ENCODE measurements around the gene ART5.
"Not testable (repeated sequence)": the region's sequence is repeated elsewhere in the genome, so short reads cannot be mapped to it uniquely, and the experiment has no call there.

The ART5 gene

GRCh38 chr11:3652514-3652913 lies 10.7 kb upstream of the ART5 start:
- not testable (repeated sequence) for H3K4me1 ChIP-seq (ENCODE audit: control insufficient read depth, insufficient read depth, low read length); H3K9ac ChIP-seq (ENCODE audit: low read depth, low read length); H3K36me3 ChIP-seq (ENCODE audit: insufficient read depth, low read length); H3K4me2 ChIP-seq (ENCODE audit: low read length); H3K9me3 ChIP-seq (replicated peaks; ENCODE audit: low read length); H3K4me3 ChIP-seq (ENCODE audit: low read length)
- peaks cover 34% of the 10 kb centered on the region for H3K27me3 ChIP-seq (ENCODE audit: control insufficient read depth, insufficient read depth, low read length)

- not testable (repeated sequence) for H3K9ac ChIP-seq (ENCODE audit: low read depth, low read length); H3K4me1 ChIP-seq (ENCODE audit: control insufficient read depth, insufficient read depth, low read length); H3K9me3 ChIP-seq (replicated peaks; ENCODE audit: low read length); H3K36me3 ChIP-seq (ENCODE audit: insufficient read depth, low read length); H3K4me2 ChIP-seq (ENCODE audit: low read length); H3K4me3 ChIP-seq (ENCODE audit: low read length)
- peaks cover 41% of the 10 kb centered on the region for H3K27me3 ChIP-seq (ENCODE audit: control insufficient read depth, insufficient read depth, low read length)
These were observed 7.6 kb upstream of the ART5 start for GRCh38 chr11:3649374-3649773.

- H3K4me2 ChIP-seq (ENCODE audit: low read length); H3K36me3 ChIP-seq (ENCODE audit: insufficient read depth, low read length); H3K9me3 ChIP-seq (replicated peaks; ENCODE audit: low read length); H3K4me3 ChIP-seq (ENCODE audit: low read length); H3K9ac ChIP-seq (ENCODE audit: low read depth, low read length); H3K4me1 ChIP-seq (ENCODE audit: control insufficient read depth, insufficient read depth, low read length): not testable (repeated sequence)
- H3K27me3 ChIP-seq (ENCODE audit: control insufficient read depth, insufficient read depth, low read length): peaks cover 39% of the 10 kb centered on the region
These were observed 7.1 kb upstream of the ART5 start for GRCh38 chr11:3648843-3649242.

GRCh38 chr11:3645552-3645951 lies 3.8 kb upstream of the ART5 start:
- Histone ChIP-seq H3K36me3 (ENCODE audit: insufficient read depth, low read length) (no peaks in the 10 kb centered on the region), H3K9me3 (replicated peaks; ENCODE audit: low read length) (no peaks in the 10 kb centered on the region), H3K4me1 (ENCODE audit: control insufficient read depth, insufficient read depth, low read length) (no peaks in the 10 kb centered on the region), H3K9ac (ENCODE audit: low read depth, low read length) (no peak overlapping the region), H3K27me3 (ENCODE audit: control insufficient read depth, insufficient read depth, low read length) (peaks cover 58% of the 10 kb centered on the region), H3K4me2 (ENCODE audit: low read length) (no peak overlapping the region), H3K4me3 (ENCODE audit: low read length) (no peak overlapping the region)

DNA sequence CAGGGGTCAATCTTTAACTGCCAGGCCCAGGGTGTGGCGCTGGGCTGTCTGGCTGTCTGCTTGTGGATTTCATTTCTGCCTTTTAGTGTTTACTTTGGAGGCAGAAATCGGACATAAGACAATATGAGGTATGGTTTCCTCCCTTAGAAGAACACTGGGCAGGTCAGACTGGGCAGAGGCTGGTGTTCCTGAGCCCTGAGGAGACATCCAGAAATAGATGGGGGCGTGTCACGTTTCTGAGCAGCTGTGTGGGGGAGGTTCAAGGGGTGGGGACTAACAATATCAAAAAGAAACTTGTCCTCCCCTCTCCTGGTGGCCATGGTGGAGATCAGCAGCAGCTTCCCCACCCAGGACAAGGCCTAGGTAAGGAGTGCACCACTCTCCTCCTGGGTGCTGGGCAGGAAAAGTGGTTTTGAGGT lies 3.0 kb upstream of the ART5 start, which contains the start of gene ART1:
TSS of gene ART1 (plus strand) at position 312 of the 419 bp plus-strand sequence. CDS start 14,086 bp downstream, outside the sequence.
- Histone ChIP-seq H3K27me3 (ENCODE audit: control insufficient read depth, insufficient read depth, low read length) (peaks cover 58% of the 10 kb centered on the region), H3K4me1 (ENCODE audit: control insufficient read depth, insufficient read depth, low read length) (no peaks in the 10 kb centered on the region), H3K9ac (ENCODE audit: low read depth, low read length) (no peak within 1 kb of the TSS), H3K9me3 (replicated peaks; ENCODE audit: low read length) (no peaks in the 10 kb centered on the region), H3K4me3 (ENCODE audit: low read length) (no peak within 1 kb of the TSS), H3K36me3 (ENCODE audit: insufficient read depth, low read length) (no peaks in the 10 kb centered on the region), H3K4me2 (ENCODE audit: low read length) (no peak within 1 kb of the TSS)

GRCh38 chr11:3643102-3643546 lies 1.3 kb upstream of the ART5 start:
- Histone ChIP-seq H3K4me2 (ENCODE audit: low read length) (peak overlapping the region; percentile 95), H3K27me3 (ENCODE audit: control insufficient read depth, insufficient read depth, low read length) (peaks cover 51% of the 10 kb centered on the region)
- not testable (repeated sequence) for H3K9me3 ChIP-seq (replicated peaks; ENCODE audit: low read length); H3K9ac ChIP-seq (ENCODE audit: low read depth, low read length); H3K4me3 ChIP-seq (ENCODE audit: low read length); H3K4me1 ChIP-seq (ENCODE audit: control insufficient read depth, insufficient read depth, low read length); H3K36me3 ChIP-seq (ENCODE audit: insufficient read depth, low read length)

GRCh38 chr11:3642071-3642951 lies 519 bp upstream of the ART5 start:
- H3K4me3 ChIP-seq (ENCODE audit: low read length): peak overlapping the region; percentile 63
- H3K27me3 ChIP-seq (ENCODE audit: control insufficient read depth, insufficient read depth, low read length): peaks cover 52% of the 10 kb centered on the region
- H3K9ac ChIP-seq (ENCODE audit: low read depth, low read length): peak overlapping the region; percentile 57

GRCh38 chr11:3641191-3641590 lies 601 bp downstream of the ART5 start:
- no peak overlapping the region for H3K4me2 ChIP-seq (ENCODE audit: low read length)
- no peak overlapping the region for H3K9ac ChIP-seq (ENCODE audit: low read depth, low read length)
- no peaks in the 10 kb centered on the region for H3K9me3 ChIP-seq (replicated peaks; ENCODE audit: low read length)
- H3K36me3 ChIP-seq (ENCODE audit: insufficient read depth, low read length): no peaks in the 10 kb centered on the region
- no peak overlapping the region for H3K4me3 ChIP-seq (ENCODE audit: low read length)
- H3K27me3 ChIP-seq (ENCODE audit: control insufficient read depth, insufficient read depth, low read length): peaks cover 54% of the 10 kb centered on the region
- H3K4me1 ChIP-seq (ENCODE audit: control insufficient read depth, insufficient read depth, low read length): no peaks in the 10 kb centered on the region

More at GRCh38 chr11:3642071-3642951, 519 bp upstream of the ART5 start:
- Histone ChIP-seq H3K4me1 (ENCODE audit: control insufficient read depth, insufficient read depth, low read length) (no peaks in the 10 kb centered on the region), H3K9me3 (replicated peaks; ENCODE audit: low read length) (no peaks in the 10 kb centered on the region), H3K36me3 (ENCODE audit: insufficient read depth, low read length) (no peaks in the 10 kb centered on the region), H3K4me2 (ENCODE audit: low read length) (peak overlapping the region; percentile 95)

DNA sequence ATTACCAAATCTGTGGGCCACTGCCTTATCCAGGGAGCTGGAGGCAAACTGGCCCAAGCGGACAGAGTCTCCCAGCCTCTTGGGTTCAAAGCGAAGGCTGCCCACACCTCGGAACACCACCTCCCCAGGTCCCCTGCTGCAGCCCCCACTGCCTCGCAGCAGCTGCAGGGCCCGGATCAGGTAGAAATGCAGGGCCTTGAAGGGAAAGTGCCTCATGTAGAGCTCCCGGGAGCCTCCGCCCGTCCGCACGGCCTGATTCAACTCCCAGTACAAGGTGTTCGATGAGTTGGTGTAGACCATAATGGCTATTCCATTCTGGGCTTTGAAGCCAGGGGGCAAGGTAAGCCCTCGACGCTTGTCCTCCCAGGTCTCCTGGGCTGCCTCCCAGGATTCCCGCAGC lies 2.0 kb downstream of the ART5 start:
- no peak overlapping the region for H3K4me2 ChIP-seq (ENCODE audit: low read length)
- H3K36me3 ChIP-seq (ENCODE audit: insufficient read depth, low read length): no peaks in the 10 kb centered on the region
- no peaks in the 10 kb centered on the region for H3K9me3 ChIP-seq (replicated peaks; ENCODE audit: low read length)
- H3K9ac ChIP-seq (ENCODE audit: low read depth, low read length): no peak overlapping the region
- H3K4me3 ChIP-seq (ENCODE audit: low read length): no peak overlapping the region
- no peaks in the 10 kb centered on the region for H3K4me1 ChIP-seq (ENCODE audit: control insufficient read depth, insufficient read depth, low read length)
- peaks cover 44% of the 10 kb centered on the region for H3K27me3 ChIP-seq (ENCODE audit: control insufficient read depth, insufficient read depth, low read length)

- Histone ChIP-seq H3K4me1 (ENCODE audit: control insufficient read depth, insufficient read depth, low read length) (no peaks in the 10 kb centered on the region), H3K9ac (ENCODE audit: low read depth, low read length) (no peak overlapping the region), H3K9me3 (replicated peaks; ENCODE audit: low read length) (no peaks in the 10 kb centered on the region), H3K36me3 (ENCODE audit: insufficient read depth, low read length) (no peaks in the 10 kb centered on the region), H3K27me3 (ENCODE audit: control insufficient read depth, insufficient read depth, low read length) (peaks cover 48% of the 10 kb centered on the region), H3K4me2 (ENCODE audit: low read length) (no peak overlapping the region), H3K4me3 (ENCODE audit: low read length) (no peak overlapping the region)
These were observed 3.3 kb downstream of the ART5 start for GRCh38 chr11:3638513-3638912.

- no peaks in the 10 kb centered on the region for H3K36me3 ChIP-seq (ENCODE audit: insufficient read depth, low read length)
- peaks cover 43% of the 10 kb centered on the region for H3K27me3 ChIP-seq (ENCODE audit: control insufficient read depth, insufficient read depth, low read length)
- H3K9me3 ChIP-seq (replicated peaks; ENCODE audit: low read length): no peaks in the 10 kb centered on the region
- no peak overlapping the region for H3K9ac ChIP-seq (ENCODE audit: low read depth, low read length)
- H3K4me3 ChIP-seq (ENCODE audit: low read length): no peak overlapping the region
- H3K4me2 ChIP-seq (ENCODE audit: low read length): no peak overlapping the region
- H3K4me1 ChIP-seq (ENCODE audit: control insufficient read depth, insufficient read depth, low read length): no peaks in the 10 kb centered on the region
These were observed 4.6 kb downstream of the ART5 start for GRCh38 chr11:3637201-3637600.
